H1 (cell line): Measurements from ENCODE around the gene SLC24A3. TPM values are rescaled to one million over a fixed set of nuclear protein-coding genes. Genes with fewer than 3 reads are reported as not detected.

Experiments used
- CTCF ChIA-PET: fragments of 300-600 bp; sonication (Branson Sonifier 250); formaldehyde crosslinking; loops from one replicate; lab custom pipeline; 2021; ENCODE audit not compliant: partially characterized antibody; lab: Charles Lee
- POLR2A ChIA-PET: fragments of 300-600 bp; sonication (Branson Sonifier 250); formaldehyde crosslinking; loops from one replicate; lab custom pipeline; 2021; ENCODE audit warnings: inconsistent platforms; ENCODE audit not compliant: partially characterized antibody; lab: Charles Lee
- DNase-seq, 2 experiments: peaks; one replicate each; pipeline versions ENCODE4 v3.0.0 to v3.0.0-alpha.2; 2010 to 2022; ENCODE audit warnings: low spot score in 2 of 2, low read depth in 1 of 2, mixed read lengths in 1 of 2
- FAIRE-seq: peaks from 2 replicates; lab custom pipeline; 2011; peaks lifted over from hg19 to GRCh38; lab: Jason Lieb, UNC
- H2AFZ ChIP-seq: 2 replicates; pipeline ENCODE4 v1.8.1; 2012; ENCODE audit warnings: low read length, inconsistent platforms
- H2AK5ac ChIP-seq: 2 replicates; pipeline ENCODE4 v1.6.1; 2013; ENCODE audit warnings: low read depth, low read length
- H2BK120ac ChIP-seq: replicated peaks from 2 replicates; pipeline ENCODE3; 2013; ENCODE audit warnings: low read depth, low read length, inconsistent platforms
- H2BK12ac ChIP-seq: 2 replicates; pipeline ENCODE4 v1.6.1; 2013; ENCODE audit warnings: low read depth, low read length
- H2BK15ac ChIP-seq: 2 replicates; pipeline ENCODE4 v1.6.1; 2013; ENCODE audit warnings: low read length
- H2BK20ac ChIP-seq: 2 replicates; pipeline ENCODE4 v1.6.1; 2013; ENCODE audit warnings: low read length
- H2BK5ac ChIP-seq: 2 replicates; pipeline ENCODE4 v1.6.1; 2013; ENCODE audit warnings: low read depth, low read length
- H3K14ac ChIP-seq: 2 replicates; pipeline ENCODE4 v1.6.1; 2013; ENCODE audit warnings: inconsistent platforms; ENCODE audit not compliant: insufficient read length
- H3K18ac ChIP-seq: 2 replicates; pipeline ENCODE4 v1.6.1; 2013; ENCODE audit warnings: low read length; ENCODE audit errors: extremely low read depth
- H3K23ac ChIP-seq: 2 replicates; pipeline ENCODE4 v1.6.1; 2013; ENCODE audit warnings: inconsistent platforms; ENCODE audit not compliant: insufficient read length
- H3K23me2 ChIP-seq: 2 replicates; pipeline ENCODE4 v1.6.1; 2013; ENCODE audit warnings: low read depth, low read length
- H3K27ac ChIP-seq: 2 replicates; pipeline ENCODE4 v1.6.1; 2011; ENCODE audit warnings: low read depth, low read length, inconsistent platforms
- H3K27me3 ChIP-seq, 4 experiments: replicated peaks in 1 of 4; 1 replicate in 1 of 4; 2 replicates in 3 of 4; pipeline versions ENCODE4 v1.6.1 to v1.8.1; 2011 to 2013; ENCODE audit warnings: low read length in 3 of 4, mild to moderate bottlenecking in 3 of 4, inconsistent platforms in 2 of 4, mixed read lengths in 2 of 4, moderate library complexity in 1 of 4; ENCODE audit not compliant: control insufficient read depth in 3 of 4, insufficient read depth in 3 of 4; ENCODE audit errors: extremely low read depth in 1 of 4
- H3K36me3 ChIP-seq, 4 experiments: 2 replicates each; pipeline versions ENCODE4 v1.6.1 to v1.8.1; 2011 to 2013; ENCODE audit warnings: mild to moderate bottlenecking in 4 of 4, low read length in 3 of 4, moderate library complexity in 2 of 4, control low read depth in 1 of 4, inconsistent platforms in 1 of 4; ENCODE audit not compliant: insufficient read depth in 4 of 4, control insufficient read depth in 2 of 4
- H3K4ac ChIP-seq: replicated peaks from 2 replicates; pipeline ENCODE3; 2013; ENCODE audit warnings: low read length, low read depth, mixed read lengths, inconsistent platforms; ENCODE audit not compliant: insufficient read length
- H3K4me1 ChIP-seq, 4 experiments: replicated peaks in 1 of 4; 1 replicate in 1 of 4; 2 replicates in 3 of 4; pipeline versions ENCODE4 v1.6.1 to v1.8.1; 2011 to 2013; ENCODE audit warnings: low read length in 3 of 4, inconsistent platforms in 2 of 4, mixed read lengths in 1 of 4; ENCODE audit not compliant: insufficient read depth in 4 of 4, control insufficient read depth in 3 of 4
- H3K4me2 ChIP-seq, 2 experiments: 2 replicates each; pipeline versions ENCODE4 v1.6.1 to v1.8.1; 2011 to 2013; ENCODE audit warnings: low read depth in 2 of 2, low read length in 2 of 2, control low read depth in 1 of 2, inconsistent platforms in 1 of 2, mild to moderate bottlenecking in 1 of 2; ENCODE audit not compliant: insufficient read depth in 1 of 2
- H3K4me3 ChIP-seq, 4 experiments: fragments of 200-600, 300-600 bp in 1 of 4; sonication (generic), shearing (Covaris generic), sonication (Bioruptor Twin) in 1 of 4; 2 replicates each; pipeline versions ENCODE4 v1.5.1 to v1.8.1; 2011 to 2016; ENCODE audit warnings: low read length in 4 of 4, low read depth in 3 of 4, control low read depth in 2 of 4, inconsistent platforms in 2 of 4, mild to moderate bottlenecking in 2 of 4, mixed read lengths in 1 of 4, moderate library complexity in 1 of 4; ENCODE audit not compliant: insufficient read depth in 2 of 4; ENCODE audit errors: extremely low read depth in 1 of 4
- H3K56ac ChIP-seq: replicated peaks from 2 replicates; pipeline ENCODE3; 2013; ENCODE audit warnings: low read depth, mild to moderate bottlenecking, mixed read lengths, low read length, inconsistent platforms; ENCODE audit not compliant: insufficient read length
- H3K79me1 ChIP-seq: 2 replicates; pipeline ENCODE4 v1.6.1; 2013; ENCODE audit warnings: low read depth, low read length, control low read depth
- H3K79me2 ChIP-seq, 2 experiments: 2 replicates each; pipeline versions ENCODE4 v1.6.1 to v1.8.1; 2012 to 2013; ENCODE audit warnings: low read length in 2 of 2, mild to moderate bottlenecking in 2 of 2, inconsistent platforms in 1 of 2; ENCODE audit not compliant: insufficient read depth in 2 of 2, control insufficient read depth in 1 of 2
- H3K9ac ChIP-seq, 4 experiments: replicated peaks in 1 of 4; 1 replicate in 1 of 4; 2 replicates in 3 of 4; pipeline versions ENCODE4 v1.6.1 to v1.8.1; 2011 to 2013; ENCODE audit warnings: low read depth in 3 of 4, low read length in 3 of 4, control low read depth in 2 of 4, mild to moderate bottlenecking in 2 of 4, moderate library complexity in 2 of 4, inconsistent platforms in 1 of 4; ENCODE audit errors: extremely low read depth in 1 of 4
- H3K9me3 ChIP-seq, 2 experiments: 2 replicates each; pipeline versions ENCODE4 v1.6.1 to v1.8.1; 2012 to 2013; ENCODE audit warnings: mild to moderate bottlenecking in 2 of 2, moderate library complexity in 2 of 2, control low read depth in 1 of 2, inconsistent platforms in 1 of 2, low read depth in 1 of 2, low read length in 1 of 2, mixed read lengths in 1 of 2; ENCODE audit not compliant: insufficient read depth in 2 of 2
- H4K20me1 ChIP-seq, 2 experiments: replicated peaks in 1 of 2; 2 replicates each; pipeline versions ENCODE3 to v1.8.1; 2011 to 2013; ENCODE audit warnings: inconsistent platforms in 2 of 2, low read length in 2 of 2, mild to moderate bottlenecking in 1 of 2; ENCODE audit not compliant: insufficient read depth in 2 of 2, control insufficient read depth in 1 of 2
- H4K5ac ChIP-seq: 2 replicates; pipeline ENCODE4 v1.6.1; 2013; ENCODE audit warnings: low read length, low read depth, mixed read lengths, inconsistent platforms; ENCODE audit not compliant: insufficient read length
- H4K8ac ChIP-seq: 2 replicates; pipeline ENCODE4 v1.8.0; 2013; ENCODE audit warnings: mild to moderate bottlenecking, moderate library complexity, low read length, inconsistent platforms; ENCODE audit not compliant: insufficient read depth; ENCODE audit errors: extremely low read depth
- H4K91ac ChIP-seq: replicated peaks from 2 replicates; pipeline ENCODE3; 2013; ENCODE audit warnings: low read length, mixed read lengths, inconsistent platforms; ENCODE audit not compliant: insufficient read length
- CBX5 ChIP-seq: fragments of 300-800, 300-1000 bp; sonication (generic); IDR thresholded peaks from 2 replicates; pipeline ENCODE4 v1.7.1; 2016; ENCODE audit warnings: antibody characterized with exemption, low read length, low read depth
- NANOG ChIP-seq: IDR thresholded peaks from 2 replicates; pipeline ENCODE4 v1.6.1; 2011; ENCODE audit warnings: low read length, low read depth, mild to moderate bottlenecking, inconsistent platforms; ENCODE audit not compliant: insufficient read depth, poor library complexity, severe bottlenecking
- POLR2AphosphoS5 ChIP-seq: IDR thresholded peaks from 2 replicates; pipeline ENCODE4 v1.6.1; 2011; ENCODE audit warnings: low read depth, low read length
- SIRT6 ChIP-seq: IDR thresholded peaks from one replicate; pipeline ENCODE4 v1.7.1; 2012; ENCODE audit warnings: low read length, inconsistent platforms
- SP1 ChIP-seq: IDR thresholded peaks from 2 replicates; pipeline ENCODE4 v1.6.1; 2011; ENCODE audit warnings: low read depth, low read length
- TAF1 ChIP-seq: IDR thresholded peaks from 2 replicates; pipeline ENCODE4 v1.6.1; 2011; ENCODE audit warnings: mild to moderate bottlenecking, low read depth, low read length
- ZNF274 ChIP-seq: IDR thresholded peaks from 2 replicates; pipeline ENCODE4 v1.7.0; 2012; ENCODE audit warnings: low read length, borderline replicate concordance; ENCODE audit errors: extremely low read depth
- WGBS, 2 experiments: shearing (Covaris generic) in 1 of 2; methylation state at CpG; one replicate each; pipeline versions ENCODE4 v1.1.6 to v1.1.7; 2013 to 2015; ENCODE audit warnings: low lambda C conversion rate in 2 of 2, mixed read lengths in 2 of 2, inconsistent platforms in 1 of 2, low coverage in 1 of 2, missing lambda C conversion rate in 1 of 2; ENCODE audit not compliant: insufficient replicate concordance in 2 of 2, insufficient coverage in 1 of 2, insufficient read length in 1 of 2; ENCODE audit errors: extremely low coverage in 1 of 2, missing lambda C conversion rate in 1 of 2; 5-methylcytosine and 5-hydroxymethylcytosine counted together
- polyA plus RNA-seq, 7 experiments: library from polyadenylated mRNA; depleted of rRNA in 3 of 7; stranded (reverse) in 5 of 7; unstranded in 2 of 7; fragments of >200 nt in 5 of 7; fragments of 200-250 nt in 2 of 7; gene quantifications; 1 replicate in 5 of 7; 2 replicates in 1 of 7; 4 replicates in 1 of 7; pipeline versions ENCODE4 v1.2.1 to v1.2.3, GENCODE V29; 2011 to 2013; ENCODE audit warnings: missing spikeins in 2 of 7, mixed read lengths in 2 of 7
- total RNA-seq: library from RNA; stranded (reverse); fragmentation: NEBNext Ultra II Directional; extraction: Animal tissue kit (Norgen Biotek cat#: 25700); gene quantifications from 2 replicates; pipeline ENCODE4 v1.2.1, GENCODE V29; 2021

Gene SLC24A3
- total and polyA plus RNA-seq, 2 of the 8 experiments (the other 6 are each of a cell fraction or from before 2014, with no cell fraction given) = 4.5 to 6.3 TPM

DNA sequence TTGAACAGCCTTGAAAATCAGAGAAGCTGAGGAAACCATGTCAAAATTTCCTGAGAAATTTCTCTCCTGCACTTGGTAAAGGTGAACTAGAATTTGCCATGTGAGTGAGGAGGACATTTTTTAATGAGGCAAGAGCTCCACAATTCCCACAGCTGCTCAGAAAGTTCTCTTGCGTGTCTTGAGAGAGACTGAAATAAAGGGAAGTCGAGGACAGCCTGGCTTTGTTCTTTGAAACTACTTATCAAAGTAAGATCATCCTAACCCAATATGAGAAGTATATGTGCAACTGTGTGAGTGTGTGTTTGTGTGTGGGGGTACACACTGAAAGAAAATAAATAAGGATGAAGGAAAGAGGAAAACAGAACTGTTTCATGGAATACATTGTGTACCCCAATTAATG lies 163.4 kb downstream of the SLC24A3 start:
- Histone ChIP-seq H3K18ac (no peak overlapping the region), H3K4me2 (no peak overlapping the region), H2AK5ac (no peak overlapping the region), H2BK12ac (no peak overlapping the region), H3K23ac (no peak overlapping the region), H2AFZ (no peak overlapping the region), H2BK5ac (no peak overlapping the region), H4K20me1 (no peaks in the 10 kb centered on the region), H3K36me3 (no peaks in the 10 kb centered on the region), H3K27me3 (no peaks in the 10 kb centered on the region), H3K4ac (no peak overlapping the region), H2BK120ac (no peak overlapping the region), H2BK15ac (no peak overlapping the region), H4K8ac (no peak overlapping the region), H3K23me2 (no peaks in the 10 kb centered on the region), H4K5ac (no peak overlapping the region), H3K4me1 (no peaks in the 10 kb centered on the region), H3K9ac (no peak overlapping the region), H3K14ac (no peak overlapping the region), H3K79me1 (no peaks in the 10 kb centered on the region), H3K79me2 (no peaks in the 10 kb centered on the region), H2BK20ac (no peak overlapping the region), H3K4me3 (no peak overlapping the region), H3K27ac (no peak overlapping the region), H4K91ac (no peak overlapping the region), H3K56ac (no peak overlapping the region), H3K9me3 (no peaks in the 10 kb centered on the region)
- DNase-seq = no peak
- WGBS, 2 experiments = 100% methylated on average over 2 of the region's 2 CpGs; no CpG with 5 or more reads in 1 of the 2 experiments
- CTCF ChIA-PET = interaction anchor here (0.5 to 1.3 kb wide), 2 partner anchors 13 to 159 kb away, joined by 3 read pairs; no protein-coding TSS in a partner anchor
- no peak for FAIRE-seq
- POLR2A ChIA-PET = no interaction called here
- TF ChIP-seq SIRT6 (no peak), SP1 (no peak), NANOG (no peak), ZNF274 (no peak), POLR2AphosphoS5 (no peak), TAF1 (no peak), CBX5 (no peak)
